C1 segment of cervical spinal cord (tissue), 14 donors: ENCODE results near the gene MLX.
A peak's percentile ranks its signal among the peaks of the same experiment; 100 is the strongest.
"Not testable (repeated sequence)": the region's sequence is repeated elsewhere in the genome, so short reads cannot be mapped to it uniquely, and the experiment has no call there.

Experiments used
- DNase-seq, 14 donors: peaks; one replicate each; lab custom pipeline; 2025; lab: John Stamatoyannopoulos, UW

MLX gene

DNA sequence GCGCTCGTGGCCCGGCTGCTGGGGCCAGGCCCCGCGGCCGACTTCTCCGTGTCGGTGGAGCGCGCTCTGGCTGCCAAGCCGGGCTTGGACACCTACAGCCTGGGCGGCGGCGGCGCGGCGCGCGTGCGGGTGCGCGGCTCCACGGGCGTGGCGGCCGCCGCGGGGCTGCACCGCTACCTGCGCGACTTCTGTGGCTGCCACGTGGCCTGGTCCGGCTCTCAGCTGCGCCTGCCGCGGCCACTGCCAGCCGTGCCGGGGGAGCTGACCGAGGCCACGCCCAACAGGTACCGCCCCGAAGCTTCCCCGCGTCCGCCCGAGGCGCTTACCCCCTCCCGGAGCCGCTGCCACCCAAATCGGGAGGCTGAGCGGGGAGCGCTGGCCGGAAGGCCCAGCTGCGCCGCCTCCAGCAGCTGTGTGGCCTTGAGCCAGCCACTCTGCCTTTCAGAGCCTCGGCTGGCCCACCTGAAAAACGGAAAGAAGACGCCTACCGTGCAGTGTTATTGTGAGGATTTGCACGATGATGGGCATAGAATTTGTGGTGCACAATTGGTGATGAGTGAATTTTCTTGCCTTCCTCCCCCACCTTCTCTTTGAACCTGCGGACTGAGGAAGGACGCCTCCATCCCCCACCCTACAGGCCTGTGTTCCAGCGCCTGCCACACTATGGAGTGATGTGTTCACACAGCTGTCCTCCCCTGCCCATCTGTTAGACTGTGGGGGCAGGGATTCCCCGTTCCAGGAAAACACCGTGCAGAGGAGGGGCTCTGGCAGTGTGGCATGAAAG lies 30.3 kb upstream of the MLX start:
- peak in 11 of 14 donors; percentile 46 to 83 (median 68) for DNase-seq

- DNase-seq, result no peak
These were observed 29.6 kb upstream of the MLX start for GRCh38 chr17:42537156-42537805.

GRCh38 chr17:42537826-42538451 lies 29.0 kb upstream of the MLX start:
- DNase-seq, result no peak

- no peak for DNase-seq
These were observed 28.4 kb upstream of the MLX start for GRCh38 chr17:42538482-42538881.

DNA sequence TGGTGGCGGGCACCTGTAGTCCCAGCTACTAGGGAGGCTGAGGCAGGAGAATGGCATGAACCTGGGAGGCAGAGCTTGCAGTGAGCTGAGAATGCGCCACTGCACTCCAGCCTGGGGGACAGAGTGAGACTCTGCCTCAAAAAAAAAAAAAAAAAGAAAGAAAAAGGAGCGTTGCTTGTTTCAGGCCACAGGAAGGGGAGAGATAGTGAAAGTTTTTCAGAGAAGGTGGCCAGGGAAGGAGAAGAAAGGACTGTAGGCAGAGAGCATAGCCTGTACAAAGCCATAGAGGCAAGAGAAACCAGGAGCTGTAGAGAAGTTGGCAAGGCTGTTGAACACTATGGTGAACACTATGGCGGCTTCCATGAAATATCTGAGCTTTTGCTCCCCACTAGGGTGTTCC lies 26.3 kb upstream of the MLX start:
- not testable (repeated sequence) for DNase-seq

- no peak for DNase-seq
These were observed 25.7 kb upstream of the MLX start for GRCh38 chr17:42541041-42541833.

GRCh38 chr17:42543190-42544079 lies 23.5 kb upstream of the MLX start:
- DNase-seq, result peak in 4 of 14 donors; percentile 17 to 45 (median 21)

GRCh38 chr17:42544874-42545283 lies 22.0 kb upstream of the MLX start:
- no peak for DNase-seq

DNA sequence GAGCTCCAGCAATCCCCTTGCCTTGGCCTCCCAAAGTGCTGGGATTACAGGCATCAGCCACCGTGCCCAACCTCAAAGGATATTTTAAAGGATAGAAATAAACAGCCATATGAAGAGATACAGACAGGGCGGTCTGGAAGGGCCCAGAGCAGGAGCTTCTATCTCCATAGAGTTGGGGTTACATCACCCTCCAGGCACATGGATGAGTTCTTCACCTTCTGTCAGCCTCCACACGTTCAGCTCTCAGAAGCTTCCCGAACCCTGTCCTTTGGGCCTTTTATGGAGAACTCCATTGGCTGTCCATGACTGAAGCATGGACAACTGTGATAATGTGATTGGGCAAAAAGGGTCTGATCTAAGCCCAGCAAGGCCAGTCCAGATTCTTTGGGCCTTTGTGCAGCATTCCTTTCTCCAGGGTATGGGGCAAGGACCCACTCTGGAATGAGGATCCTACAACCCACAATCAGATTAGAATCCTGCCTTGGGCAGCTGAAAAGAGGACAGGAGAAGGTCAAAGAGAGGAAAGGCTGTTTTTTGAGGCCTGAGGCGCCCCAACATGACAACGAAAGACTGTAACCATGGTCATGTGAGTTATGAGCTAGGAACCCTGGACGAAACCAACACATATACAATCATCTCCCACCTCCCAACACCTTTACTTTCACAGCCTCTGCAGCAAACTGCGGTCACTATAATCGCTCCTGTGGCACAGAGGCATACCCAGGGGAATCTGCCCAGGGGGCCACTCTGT lies 21.0 kb upstream of the MLX start:
- not testable (repeated sequence) for DNase-seq

- no peak for DNase-seq
These were observed 19.9 kb upstream of the MLX start for GRCh38 chr17:42547001-42547461.

- DNase-seq, result no peak
These were observed 19.2 kb upstream of the MLX start for GRCh38 chr17:42547698-42548069.

- DNase-seq, result peak in 1 of 14 donors; percentile 48
These were observed 18.6 kb upstream of the MLX start for GRCh38 chr17:42548070-42548837.

GRCh38 chr17:42548993-42549755 lies 17.7 kb upstream of the MLX start:
- DNase-seq, result no peak

GRCh38 chr17:42552736-42553135 lies 14.2 kb upstream of the MLX start, which contains the start of gene HSD17B1:
HSD17B1 (plus strand) TSS chr17:42552923; CDS start chr17:42552934, 11 bp downstream.
- not testable (repeated sequence) for DNase-seq

- no peak for DNase-seq
These were observed 13.6 kb upstream of the MLX start for GRCh38 chr17:42553161-42553818.

- DNase-seq, result no peak
These were observed 13.0 kb upstream of the MLX start for GRCh38 chr17:42553866-42554249.

- DNase-seq, result peak; percentile 11 to 86 (median 70)
These were observed 12.4 kb upstream of the MLX start for GRCh38 chr17:42554250-42555121.
